HG03175 (cell line): ENCODE results near the gene OR8K3.

Source experiments
- ATAC-seq: cut with Tn5 transposase; IDR thresholded peaks from one replicate; pipeline ENCODE4 v1.9.1; 2021; ENCODE audit warnings: mild to moderate bottlenecking, moderate library complexity; ENCODE audit not compliant: unreplicated experiment

OR8K3 gene

GRCh38 chr11:56314844-56315243, at the start of gene OR8K3:
Gene OR8K3, plus strand, starts transcription at chr11:56315144. Its CDS starts 3,163 bp downstream, at chr11:56318307.
- no peak for ATAC-seq

DNA sequence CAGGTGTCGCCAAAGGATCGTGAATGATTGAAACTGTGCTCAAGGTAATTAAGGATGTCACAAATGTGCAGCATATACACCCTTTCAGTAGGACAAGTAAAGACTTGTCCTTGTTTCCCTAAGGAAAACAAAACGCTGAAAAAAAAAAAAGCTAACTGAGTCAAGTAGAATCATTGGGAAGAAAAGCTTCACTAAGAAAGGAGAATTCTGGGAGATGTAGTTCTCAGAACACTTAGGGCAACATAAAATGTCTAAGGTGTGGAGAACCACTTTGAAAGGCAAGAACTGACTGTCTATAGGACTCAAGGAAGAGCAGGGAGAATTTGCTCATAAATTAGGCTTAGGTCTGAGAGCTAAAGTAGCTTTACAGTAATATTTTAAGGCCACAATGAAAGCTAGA, 43.9 kb upstream of the OR8K3 start:
- ATAC-seq = no peak

DNA sequence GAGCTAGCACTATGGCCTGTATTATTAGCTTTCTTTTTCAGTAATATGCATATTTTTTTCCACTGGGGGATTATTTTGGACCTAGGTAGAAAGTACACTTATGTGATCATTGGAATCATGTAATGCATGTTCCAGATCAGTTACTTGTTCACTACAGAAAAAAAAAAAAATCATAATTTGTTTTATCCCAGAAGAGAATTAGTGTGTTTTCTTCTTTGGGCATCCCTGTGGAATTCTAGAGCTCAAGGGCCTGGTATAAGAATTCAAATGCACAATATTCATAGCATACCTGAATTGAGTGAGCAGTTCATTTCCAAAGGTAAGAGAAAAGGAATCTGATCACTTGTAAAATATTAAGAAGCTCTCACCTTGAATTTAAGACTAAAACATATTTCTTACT, 41.1 kb upstream of the OR8K3 start, which contains the start of gene OR5T1:
TSS of gene OR5T1 (plus strand) at position 301 of the 400 bp plus-strand sequence. CDS start 1,485 bp downstream, outside the sequence.
- ATAC-seq = no peak

DNA sequence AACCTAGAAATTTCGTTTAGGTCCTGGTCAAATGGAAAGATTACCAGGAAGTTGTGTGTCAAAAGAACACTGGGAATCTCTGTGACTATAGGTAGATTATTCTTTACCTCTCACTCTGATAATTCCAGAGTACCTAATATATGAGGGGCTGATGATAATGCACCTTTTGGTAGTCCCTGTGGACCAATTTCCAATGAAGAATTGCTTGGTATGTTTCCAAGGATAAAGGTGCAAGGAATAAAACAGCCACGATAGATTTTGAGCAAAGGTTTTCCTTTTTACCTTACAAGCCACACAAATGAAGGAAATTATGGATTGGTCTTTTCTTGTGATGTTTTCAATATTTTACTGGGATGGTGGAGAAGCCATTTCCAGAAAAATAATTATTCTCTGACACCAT, 22.8 kb upstream of the OR8K3 start, which contains the start of gene OR8H1:
TSS of gene OR8H1 (minus strand) at position 101 of the 400 bp plus-strand sequence. CDS start 1,192 bp downstream, outside the sequence.
- no peak for ATAC-seq

DNA sequence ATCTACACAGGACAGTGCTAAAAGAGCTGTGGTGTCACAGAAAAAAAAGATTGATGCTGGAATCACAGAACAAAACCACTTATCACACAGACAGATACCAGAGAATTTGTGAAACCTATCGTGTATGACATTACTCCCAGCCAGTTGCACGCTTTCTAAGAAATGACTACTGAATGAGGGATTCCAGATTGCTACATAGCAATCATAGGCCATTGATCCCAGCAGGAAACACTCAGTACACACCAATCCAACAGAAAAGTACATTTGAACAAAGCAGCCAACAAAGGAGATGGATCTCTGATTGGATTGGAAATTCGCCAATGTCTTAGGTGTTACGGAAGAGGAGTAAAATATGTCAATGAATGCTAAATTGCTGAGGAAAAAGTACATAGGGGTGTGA, 18.0 kb upstream of the OR8K3 start:
- no peak for ATAC-seq

GRCh38 chr11:56307836-56308235, 7.1 kb upstream of the OR8K3 start:
- no peak for ATAC-seq

- no peak for ATAC-seq
Observed at GRCh38 chr11:56331861-56332491, 17.0 kb downstream of the OR8K3 start.

GRCh38 chr11:56333156-56333555, 18.2 kb downstream of the OR8K3 start:
- no peak for ATAC-seq

- ATAC-seq = no peak
Observed at GRCh38 chr11:56340289-56340688, 25.3 kb downstream of the OR8K3 start.

DNA sequence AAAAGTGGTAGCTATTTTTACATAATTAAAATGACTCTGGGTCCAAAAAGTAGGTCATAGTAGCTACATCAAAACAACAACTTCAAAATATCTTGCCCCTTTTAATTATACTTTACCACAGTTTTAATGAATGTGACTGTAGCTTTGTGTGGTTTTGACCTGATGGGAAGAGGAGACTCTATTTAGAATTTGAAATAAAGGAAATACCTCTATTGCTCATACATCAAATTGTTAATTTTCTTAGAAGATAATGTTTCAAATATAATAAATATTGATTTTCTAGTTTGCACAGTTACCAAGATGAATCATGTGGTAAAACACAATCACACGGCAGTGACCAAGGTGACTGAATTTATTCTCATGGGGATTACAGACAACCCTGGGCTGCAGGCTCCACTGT, 30.8 kb downstream of the OR8K3 start, which contains the start of gene OR8K1:
TSS of gene OR8K1 (plus strand) at position 301 of the 400 bp plus-strand sequence. CDS start at position 301, 0 bp downstream.
- ATAC-seq = no peak

DNA sequence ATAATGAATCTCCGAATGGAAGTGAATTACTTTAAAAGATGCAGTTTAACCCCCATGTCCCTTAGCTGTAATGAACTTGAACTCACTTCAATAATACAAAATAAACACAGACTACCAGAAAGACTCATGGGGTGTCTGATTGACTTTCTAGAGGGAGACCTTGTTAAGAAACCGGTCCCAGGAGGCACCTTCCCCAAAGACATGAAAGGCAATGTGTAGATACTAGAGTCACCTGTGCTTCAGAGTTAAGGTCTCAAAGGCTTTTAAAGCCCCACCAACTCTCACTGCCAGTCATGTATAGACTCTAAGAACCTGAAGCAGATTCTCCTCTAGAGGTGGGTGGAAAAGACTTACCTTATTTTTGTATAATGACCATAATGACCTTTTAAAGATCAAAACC, 39.0 kb downstream of the OR8K3 start, which contains the start of gene OR8J1:
TSS of gene OR8J1 (plus strand) at position 301 of the 400 bp plus-strand sequence. CDS start 5,956 bp downstream, outside the sequence.
- ATAC-seq = no peak
